ENCODE data around the gene LMBRD2. TPM values are rescaled to one million over a fixed set of nuclear protein-coding genes. Genes with fewer than 3 reads are reported as not detected.
"Not testable (repeated sequence)": the region's sequence is repeated elsewhere in the genome, so short reads cannot be mapped to it uniquely, and the experiment has no call there.

LMBRD2 gene
- total RNA-seq, 1 donor from 2014 or later = 5.1 TPM

GRCh38 chr5:36136581-36136980 lies 15.1 kb downstream of the LMBRD2 start:
- Mint-ChIP-seq H3K27me3 (ENCODE audit: unreplicated experiment) (peaks cover 6% of the 10 kb centered on the region), H3K27ac (ENCODE audit: unreplicated experiment) (no peak overlapping the region), H3K4me3 (ENCODE audit: unreplicated experiment) (no peak overlapping the region), H3K9me3 (ENCODE audit: unreplicated experiment) (no peaks in the 10 kb centered on the region), H3K36me3 (ENCODE audit: low read depth, unreplicated experiment) (peaks cover 20% of the 10 kb centered on the region), H3K4me1 (ENCODE audit: unreplicated experiment) (no peaks in the 10 kb centered on the region)
- DNase-seq (ENCODE audit: low spot score) = no peak
- TF ChIP-seq, protein P1, sequence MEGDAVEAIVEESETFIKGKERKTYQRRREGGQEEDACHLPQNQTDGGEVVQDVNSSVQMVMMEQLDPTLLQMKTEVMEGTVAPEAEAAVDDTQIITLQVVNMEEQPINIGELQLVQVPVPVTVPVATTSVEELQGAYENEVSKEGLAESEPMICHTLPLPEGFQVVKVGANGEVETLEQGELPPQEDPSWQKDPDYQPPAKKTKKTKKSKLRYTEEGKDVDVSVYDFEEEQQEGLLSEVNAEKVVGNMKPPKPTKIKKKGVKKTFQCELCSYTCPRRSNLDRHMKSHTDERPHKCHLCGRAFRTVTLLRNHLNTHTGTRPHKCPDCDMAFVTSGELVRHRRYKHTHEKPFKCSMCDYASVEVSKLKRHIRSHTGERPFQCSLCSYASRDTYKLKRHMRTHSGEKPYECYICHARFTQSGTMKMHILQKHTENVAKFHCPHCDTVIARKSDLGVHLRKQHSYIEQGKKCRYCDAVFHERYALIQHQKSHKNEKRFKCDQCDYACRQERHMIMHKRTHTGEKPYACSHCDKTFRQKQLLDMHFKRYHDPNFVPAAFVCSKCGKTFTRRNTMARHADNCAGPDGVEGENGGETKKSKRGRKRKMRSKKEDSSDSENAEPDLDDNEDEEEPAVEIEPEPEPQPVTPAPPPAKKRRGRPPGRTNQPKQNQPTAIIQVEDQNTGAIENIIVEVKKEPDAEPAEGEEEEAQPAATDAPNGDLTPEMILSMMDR (IDR thresholded peaks at IDR 0.05; ENCODE audit: unreplicated experiment) = no peak

- Mint-ChIP-seq H3K27me3 (ENCODE audit: unreplicated experiment) (peaks cover 6% of the 10 kb centered on the region), H3K27ac (ENCODE audit: unreplicated experiment) (no peak overlapping the region)
- TF ChIP-seq, protein P1 (IDR thresholded peaks at IDR 0.05; ENCODE audit: unreplicated experiment) = no peak
These were observed 15.7 kb downstream of the LMBRD2 start for GRCh38 chr5:36135988-36136387.

DNA sequence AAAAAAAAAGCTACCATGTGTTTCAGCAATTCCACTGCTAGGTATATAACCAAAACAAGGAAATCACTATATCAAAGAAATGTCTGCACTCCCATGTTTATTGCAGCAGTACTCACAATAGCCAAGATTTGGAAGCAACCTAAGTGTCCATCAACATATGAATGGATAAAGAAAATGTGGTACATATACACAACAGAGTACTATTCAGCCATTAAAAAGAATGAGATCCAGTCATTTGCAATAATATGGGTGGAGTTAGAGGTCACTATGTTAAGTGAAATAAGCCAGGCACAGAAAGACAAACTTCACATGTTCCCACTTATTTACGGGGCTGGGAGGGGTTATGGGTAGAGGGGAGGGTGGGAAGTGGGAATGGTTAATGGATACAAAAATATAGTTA lies 18.7 kb downstream of the LMBRD2 start:
- H3K27ac Mint-ChIP-seq (ENCODE audit: unreplicated experiment); H3K4me1 Mint-ChIP-seq (ENCODE audit: unreplicated experiment): not testable (repeated sequence)

More at GRCh38 chr5:36135988-36136387, 15.7 kb downstream of the LMBRD2 start:
- Mint-ChIP-seq H3K9me3 (ENCODE audit: unreplicated experiment) (no peaks in the 10 kb centered on the region), H3K36me3 (ENCODE audit: low read depth, unreplicated experiment) (peaks cover 20% of the 10 kb centered on the region), H3K4me3 (ENCODE audit: unreplicated experiment) (no peak overlapping the region), H3K4me1 (ENCODE audit: unreplicated experiment) (no peaks in the 10 kb centered on the region)
- no peak for DNase-seq (ENCODE audit: low spot score)

DNA sequence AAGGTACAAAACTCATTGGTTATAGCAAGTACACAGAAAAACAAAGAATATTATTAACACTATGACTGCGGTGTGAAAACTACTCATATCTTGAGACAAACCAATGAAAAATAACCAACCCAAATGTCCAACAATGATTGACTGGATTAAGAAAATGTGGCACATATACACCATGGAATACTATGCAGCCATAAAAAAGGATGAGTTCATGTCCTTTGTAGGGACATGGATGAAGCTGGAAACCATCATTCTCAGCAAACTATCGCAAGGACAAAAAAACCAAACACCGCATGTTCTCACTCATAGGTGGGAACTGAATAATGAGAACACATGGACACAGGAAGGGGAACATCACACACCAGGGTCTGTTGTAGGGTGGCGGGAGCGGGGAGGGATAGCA lies 22.0 kb downstream of the LMBRD2 start:
- H3K27ac Mint-ChIP-seq (ENCODE audit: unreplicated experiment); H3K4me3 Mint-ChIP-seq (ENCODE audit: unreplicated experiment); H3K9me3 Mint-ChIP-seq (ENCODE audit: unreplicated experiment); H3K4me1 Mint-ChIP-seq (ENCODE audit: unreplicated experiment); DNase-seq (ENCODE audit: low spot score); H3K36me3 Mint-ChIP-seq (ENCODE audit: low read depth, unreplicated experiment); H3K27me3 Mint-ChIP-seq (ENCODE audit: unreplicated experiment): not testable (repeated sequence)

More for the DNA sequence above, 18.7 kb downstream of the LMBRD2 start:
- DNase-seq (ENCODE audit: low spot score); H3K9me3 Mint-ChIP-seq (ENCODE audit: unreplicated experiment); H3K27me3 Mint-ChIP-seq (ENCODE audit: unreplicated experiment); H3K36me3 Mint-ChIP-seq (ENCODE audit: low read depth, unreplicated experiment); H3K4me3 Mint-ChIP-seq (ENCODE audit: unreplicated experiment): not testable (repeated sequence)

DNA sequence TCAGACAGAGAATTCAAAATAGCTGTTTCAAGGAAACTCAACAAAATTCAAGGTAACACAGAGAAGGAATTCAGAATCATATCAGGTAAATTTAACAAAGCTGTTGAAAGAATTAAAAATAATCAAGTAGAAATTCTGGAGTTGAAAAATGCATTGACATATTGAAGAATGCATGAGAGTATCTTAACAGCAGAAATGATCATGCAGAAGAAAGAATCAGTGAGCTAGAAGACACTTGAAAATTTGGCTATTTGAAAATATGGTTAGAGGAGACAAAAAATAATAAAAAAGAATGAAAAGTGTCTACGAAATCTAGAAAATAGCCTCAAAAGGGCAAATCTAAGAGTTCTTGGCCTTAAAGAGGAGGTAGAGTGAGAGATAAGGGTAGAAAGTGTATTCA lies 22.9 kb downstream of the LMBRD2 start:
- Mint-ChIP-seq H3K27ac (ENCODE audit: unreplicated experiment) (no peak overlapping the region), H3K36me3 (ENCODE audit: low read depth, unreplicated experiment) (peaks cover 5% of the 10 kb centered on the region), H3K4me1 (ENCODE audit: unreplicated experiment) (no peaks in the 10 kb centered on the region), H3K9me3 (ENCODE audit: unreplicated experiment) (no peaks in the 10 kb centered on the region), H3K4me3 (ENCODE audit: unreplicated experiment) (no peak overlapping the region), H3K27me3 (ENCODE audit: unreplicated experiment) (no peaks in the 10 kb centered on the region)
- DNase-seq (ENCODE audit: low spot score) = no peak
- TF ChIP-seq, protein P1 (IDR thresholded peaks at IDR 0.05; ENCODE audit: unreplicated experiment) = no peak

GRCh38 chr5:36125868-36126267 lies 25.8 kb downstream of the LMBRD2 start:
- H3K9me3 Mint-ChIP-seq (ENCODE audit: unreplicated experiment) = no peaks in the 10 kb centered on the region
- DNase-seq (ENCODE audit: low spot score) = no peak
- H3K27ac Mint-ChIP-seq (ENCODE audit: unreplicated experiment) = no peak overlapping the region
- H3K4me3 Mint-ChIP-seq (ENCODE audit: unreplicated experiment) = no peak overlapping the region
- TF ChIP-seq, protein P1 (IDR thresholded peaks at IDR 0.05; ENCODE audit: unreplicated experiment) = no peak
- peaks cover 5% of the 10 kb centered on the region for H3K36me3 Mint-ChIP-seq (ENCODE audit: low read depth, unreplicated experiment)
- no peaks in the 10 kb centered on the region for H3K4me1 Mint-ChIP-seq (ENCODE audit: unreplicated experiment)
- H3K27me3 Mint-ChIP-seq (ENCODE audit: unreplicated experiment) = no peaks in the 10 kb centered on the region

All from endothelial cell (in vitro differentiated cells).